Mesothelial cell of epicardium (in vitro differentiated cells): ENCODE data around the gene RNF220. TPM values are rescaled to one million over a fixed set of nuclear protein-coding genes. Genes with fewer than 3 reads are reported as not detected.
A peak's percentile ranks its signal among the peaks of the same experiment; 100 is the strongest.

Experiments
- DNase-seq, 2 experiments: peaks; one replicate each; pipeline ENCODE4 v3.0.0; 2021; ENCODE audit warnings: low spot score in 2 of 2; ENCODE audit not compliant: unreplicated experiment in 2 of 2
- H3K27ac Mint-ChIP-seq: 2 replicates; pipeline ENCODE4 v1.8.0; 2021; ENCODE audit warnings: mixed read lengths
- H3K27me3 Mint-ChIP-seq: 2 replicates; pipeline ENCODE4 v1.8.0; 2021; ENCODE audit warnings: low read depth, mixed read lengths
- H3K36me3 Mint-ChIP-seq: 2 replicates; pipeline ENCODE4 v1.8.0; 2021; ENCODE audit warnings: mixed read lengths
- H3K4me1 Mint-ChIP-seq: 2 replicates; pipeline ENCODE4 v1.8.0; 2021; ENCODE audit warnings: mixed read lengths
- H3K4me3 Mint-ChIP-seq: 2 replicates; pipeline ENCODE4 v1.8.0; 2021; ENCODE audit warnings: mild to moderate bottlenecking, moderate library complexity, mixed read lengths
- H3K9me3 Mint-ChIP-seq: 2 replicates; pipeline ENCODE4 v1.8.0; 2021; ENCODE audit warnings: mixed read lengths
- total RNA-seq: library from RNA; stranded (reverse); gene quantifications from 3 replicates; pipeline ENCODE4 v1.2.1, GENCODE V29; 2021
- TF ChIP-seq, protein P1 (sequence below): fragments of 200-600 bp; sonication (generic); IDR thresholded peaks from one replicate; pipeline ENCODE4 v1.5.0; 2021; ENCODE audit warnings: antibody characterized with exemption; ENCODE audit not compliant: unreplicated experiment

The RNF220 gene
- total RNA-seq, 1 donor from 2014 or later, result 84.2 TPM

GRCh38 chr1:44408632-44409602, 3.9 kb downstream of the RNF220 start:
- Mint-ChIP-seq H3K4me1 (peaks cover 27% of the 10 kb centered on the region), H3K36me3 (no peaks in the 10 kb centered on the region), H3K27me3 (peaks cover 32% of the 10 kb centered on the region), H3K27ac (no peak overlapping the region), H3K9me3 (no peaks in the 10 kb centered on the region), H3K4me3 (peak overlapping the region; percentile 28)
- peak in 1 of 2 experiments; percentile 47 for DNase-seq
- TF ChIP-seq, protein P1, sequence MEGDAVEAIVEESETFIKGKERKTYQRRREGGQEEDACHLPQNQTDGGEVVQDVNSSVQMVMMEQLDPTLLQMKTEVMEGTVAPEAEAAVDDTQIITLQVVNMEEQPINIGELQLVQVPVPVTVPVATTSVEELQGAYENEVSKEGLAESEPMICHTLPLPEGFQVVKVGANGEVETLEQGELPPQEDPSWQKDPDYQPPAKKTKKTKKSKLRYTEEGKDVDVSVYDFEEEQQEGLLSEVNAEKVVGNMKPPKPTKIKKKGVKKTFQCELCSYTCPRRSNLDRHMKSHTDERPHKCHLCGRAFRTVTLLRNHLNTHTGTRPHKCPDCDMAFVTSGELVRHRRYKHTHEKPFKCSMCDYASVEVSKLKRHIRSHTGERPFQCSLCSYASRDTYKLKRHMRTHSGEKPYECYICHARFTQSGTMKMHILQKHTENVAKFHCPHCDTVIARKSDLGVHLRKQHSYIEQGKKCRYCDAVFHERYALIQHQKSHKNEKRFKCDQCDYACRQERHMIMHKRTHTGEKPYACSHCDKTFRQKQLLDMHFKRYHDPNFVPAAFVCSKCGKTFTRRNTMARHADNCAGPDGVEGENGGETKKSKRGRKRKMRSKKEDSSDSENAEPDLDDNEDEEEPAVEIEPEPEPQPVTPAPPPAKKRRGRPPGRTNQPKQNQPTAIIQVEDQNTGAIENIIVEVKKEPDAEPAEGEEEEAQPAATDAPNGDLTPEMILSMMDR, result no peak

GRCh38 chr1:44409757-44410156, 4.7 kb downstream of the RNF220 start:
- Mint-ChIP-seq H3K27me3 (peaks cover 25% of the 10 kb centered on the region), H3K36me3 (no peaks in the 10 kb centered on the region), H3K9me3 (no peaks in the 10 kb centered on the region), H3K4me3 (no peak overlapping the region), H3K27ac (no peak overlapping the region), H3K4me1 (peaks cover 27% of the 10 kb centered on the region)
- TF ChIP-seq, protein P1, result no peak
- no peak for DNase-seq

- TF ChIP-seq, protein P1, result no peak
- DNase-seq, result no peak
- H3K36me3 Mint-ChIP-seq, result no peaks in the 10 kb centered on the region
- no peak overlapping the region for H3K27ac Mint-ChIP-seq
- peaks cover 19% of the 10 kb centered on the region for H3K27me3 Mint-ChIP-seq
- H3K9me3 Mint-ChIP-seq, result no peaks in the 10 kb centered on the region
- H3K4me1 Mint-ChIP-seq, result peaks cover 12% of the 10 kb centered on the region
- H3K4me3 Mint-ChIP-seq, result no peak overlapping the region
These were observed 6.8 kb downstream of the RNF220 start for GRCh38 chr1:44411861-44412260.

- Mint-ChIP-seq H3K27me3 (peaks cover 22% of the 10 kb centered on the region), H3K9me3 (no peaks in the 10 kb centered on the region), H3K36me3 (no peaks in the 10 kb centered on the region), H3K4me3 (no peak overlapping the region), H3K4me1 (peaks cover 10% of the 10 kb centered on the region), H3K27ac (no peak overlapping the region)
- DNase-seq, result no peak
- TF ChIP-seq, protein P1, result no peak
These were observed 7.5 kb downstream of the RNF220 start for GRCh38 chr1:44412601-44413000.

GRCh38 chr1:44413740-44414139, 8.7 kb downstream of the RNF220 start:
- Mint-ChIP-seq H3K27ac (no peak overlapping the region), H3K27me3 (peaks cover 31% of the 10 kb centered on the region)
- TF ChIP-seq, protein P1, result no peak

More at GRCh38 chr1:44413740-44414139, 8.7 kb downstream of the RNF220 start:
- peaks cover 7% of the 10 kb centered on the region for H3K4me1 Mint-ChIP-seq
- no peaks in the 10 kb centered on the region for H3K36me3 Mint-ChIP-seq
- no peak overlapping the region for H3K4me3 Mint-ChIP-seq
- DNase-seq, result no peak
- H3K9me3 Mint-ChIP-seq, result no peaks in the 10 kb centered on the region
